CD4-positive, alpha-beta T cell treated with Interferon alpha-2 for 1 hour (primary cell): Measurements from ENCODE around the gene NCCRP1.

Experiments
- DNase-seq, 2 donors: peaks; one replicate each; pipeline ENCODE4 v3.0.0-alpha.2; 2020 to 2022

NCCRP1 gene

DNA sequence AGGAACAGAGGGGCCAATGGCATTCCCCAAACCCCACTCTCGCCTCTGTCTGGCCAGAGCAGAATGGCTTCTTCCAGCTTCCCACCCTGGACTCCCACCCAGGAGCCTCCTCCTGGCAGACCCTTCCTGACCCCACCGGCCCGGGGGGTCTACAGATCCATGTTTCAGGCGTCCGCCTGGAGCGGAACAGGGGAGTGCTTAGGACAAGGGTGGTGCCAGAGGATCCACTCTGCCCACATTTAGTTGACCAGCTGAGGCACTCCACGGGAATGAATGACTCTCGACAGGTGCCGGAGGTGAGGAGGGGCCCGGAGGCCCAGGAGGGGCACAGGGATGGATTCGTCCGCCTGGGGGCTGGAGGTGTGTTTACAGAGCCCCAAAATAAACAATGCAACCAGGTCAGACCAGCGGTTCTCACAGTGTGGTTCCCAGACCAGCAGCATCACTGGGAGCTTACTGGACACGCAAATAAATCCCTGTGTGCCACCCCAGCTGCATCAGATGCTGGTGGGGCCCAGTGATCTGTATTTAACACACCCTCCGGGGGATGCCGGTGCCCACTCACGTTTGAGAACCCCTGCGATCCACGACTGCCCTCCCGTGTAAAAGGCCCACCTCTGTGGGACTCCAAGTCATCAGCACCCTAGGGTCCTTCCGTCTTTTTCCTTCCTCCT lies 15.1 kb upstream of the NCCRP1 start:
- DNase-seq: no peak

DNA sequence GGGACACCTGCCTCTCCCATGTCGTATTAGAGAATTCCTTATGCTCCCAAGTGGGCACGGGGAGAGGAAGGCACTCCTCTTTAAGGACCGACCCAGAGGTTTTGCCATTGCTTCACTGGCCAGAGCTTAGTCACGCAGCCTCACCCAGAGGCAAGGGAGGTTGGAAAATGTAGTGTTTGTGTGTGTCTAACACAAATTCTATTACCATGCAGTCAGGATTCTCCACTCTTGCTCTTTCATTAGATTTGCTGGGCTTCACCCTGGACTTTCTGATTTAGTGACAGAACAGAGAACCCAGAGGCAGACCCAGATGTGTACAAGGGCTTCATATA lies 14.6 kb upstream of the NCCRP1 start:
- no peak for DNase-seq

DNA sequence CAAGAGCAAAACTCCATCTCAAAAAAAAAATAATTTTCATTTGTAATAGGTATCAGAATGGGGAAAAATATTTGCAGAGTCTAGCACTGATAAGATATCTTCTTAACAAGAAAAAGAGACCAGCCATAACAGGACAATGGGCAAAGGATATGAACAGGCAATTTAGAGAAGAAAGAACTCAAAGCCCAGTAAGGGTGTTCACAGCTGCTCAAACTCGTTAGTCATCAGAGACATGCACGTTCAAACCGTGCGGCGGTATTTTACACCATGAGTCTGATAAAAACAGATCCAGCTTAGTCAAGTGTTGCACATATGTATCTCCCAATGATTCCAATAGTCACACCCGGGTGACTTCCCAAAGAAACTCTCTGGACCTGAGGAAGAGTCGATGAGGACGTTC lies 13.7 kb upstream of the NCCRP1 start:
- DNase-seq: no peak

DNA sequence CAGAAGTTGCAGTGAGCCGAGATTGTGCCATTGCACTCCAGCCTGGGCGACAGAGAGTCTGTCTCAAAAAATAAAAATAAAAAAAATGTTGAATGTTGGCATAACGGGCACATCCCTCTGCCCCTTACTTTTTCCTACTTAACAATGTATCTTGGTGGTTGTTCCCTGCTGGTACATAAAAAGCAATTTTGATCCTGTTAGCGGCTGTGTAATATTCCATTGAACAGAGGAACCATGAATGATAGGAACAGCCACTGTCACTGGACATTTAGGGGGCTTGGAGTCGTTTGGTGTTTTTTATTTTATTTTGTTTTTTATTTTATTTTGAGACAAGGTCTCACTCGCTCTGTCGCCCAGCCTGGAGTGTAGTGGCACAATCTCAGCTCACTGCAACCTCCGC lies 10.4 kb upstream of the NCCRP1 start:
- no peak for DNase-seq

DNA sequence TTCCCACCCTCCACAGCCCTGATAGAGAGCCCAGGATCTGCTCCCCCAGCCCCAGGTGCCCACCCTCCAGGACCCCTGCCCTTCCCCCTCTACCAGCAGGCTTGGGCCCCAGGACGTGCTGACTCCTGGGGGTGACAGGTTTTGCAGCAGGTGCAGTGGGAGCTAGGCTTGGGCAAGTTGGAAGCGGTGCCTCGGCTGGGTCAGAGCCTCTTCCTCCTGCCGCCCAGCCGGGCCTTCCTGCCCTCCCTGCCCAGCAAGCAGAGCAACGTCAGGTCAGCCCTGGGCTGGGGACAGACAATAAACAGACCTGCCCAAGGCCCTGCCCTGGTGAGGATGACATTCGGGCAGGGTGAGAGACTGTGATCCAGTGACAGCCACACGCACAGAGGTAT lies 9.2 kb upstream of the NCCRP1 start:
- no peak for DNase-seq

DNA sequence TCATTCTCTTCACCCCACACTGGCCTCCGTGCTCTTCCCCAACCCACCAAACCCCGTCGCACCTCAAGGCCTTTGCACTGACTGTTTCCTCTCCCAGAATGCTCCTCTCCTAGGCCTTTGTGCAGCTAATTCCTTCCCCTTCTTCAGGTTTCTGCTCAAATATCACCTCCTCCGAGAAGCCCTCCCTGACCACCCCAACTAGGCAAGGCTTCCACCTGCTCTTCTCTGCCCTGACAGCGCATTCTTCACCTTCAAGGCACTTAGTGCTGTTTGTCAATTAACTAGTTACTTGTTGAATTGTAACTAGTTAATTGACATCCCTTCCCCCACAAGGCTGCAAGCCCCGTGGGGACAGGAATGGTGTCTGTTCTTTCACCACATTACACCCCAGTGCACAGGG lies 7.8 kb upstream of the NCCRP1 start:
- DNase-seq: no peak

DNA sequence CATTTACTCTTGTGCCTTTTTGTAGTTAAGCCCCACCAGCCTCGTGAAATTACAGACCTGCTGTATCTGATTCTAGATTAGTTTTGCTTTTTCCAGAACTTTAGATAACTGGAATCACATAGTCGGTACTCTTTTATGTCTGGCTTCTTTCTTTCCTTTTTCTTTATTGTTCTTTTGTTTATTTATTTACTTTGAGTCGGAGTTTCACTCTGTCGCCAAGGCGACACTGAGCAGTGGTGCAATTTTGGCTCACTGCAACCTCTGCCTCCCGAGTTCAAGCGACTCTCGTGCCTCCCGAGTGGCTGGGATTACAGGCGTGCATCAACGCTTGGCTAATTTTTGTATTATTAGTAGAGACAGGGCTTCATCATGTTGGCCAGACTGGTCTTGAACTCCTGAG lies 6.0 kb upstream of the NCCRP1 start:
- no peak for DNase-seq

DNA sequence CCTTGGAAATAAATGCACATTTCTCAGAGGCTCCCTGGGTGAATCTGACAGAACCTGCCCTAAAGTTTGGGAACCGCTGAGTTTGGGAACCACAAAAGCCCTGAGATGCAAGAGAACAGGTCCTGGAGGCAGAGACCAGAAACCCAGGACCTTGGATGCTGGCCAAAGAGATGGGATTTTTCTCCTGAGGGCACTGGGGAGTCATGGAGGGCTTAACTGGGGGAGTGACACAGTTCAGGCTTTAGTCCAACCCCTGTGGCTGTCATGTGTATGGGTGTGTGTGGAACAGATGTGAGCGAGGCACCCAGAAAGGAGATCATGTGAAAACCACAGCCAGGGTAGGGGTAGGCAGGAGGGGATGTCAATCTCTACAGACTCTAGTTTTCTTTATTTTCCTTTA lies 3.9 kb upstream of the NCCRP1 start:
- DNase-seq: no peak

DNA sequence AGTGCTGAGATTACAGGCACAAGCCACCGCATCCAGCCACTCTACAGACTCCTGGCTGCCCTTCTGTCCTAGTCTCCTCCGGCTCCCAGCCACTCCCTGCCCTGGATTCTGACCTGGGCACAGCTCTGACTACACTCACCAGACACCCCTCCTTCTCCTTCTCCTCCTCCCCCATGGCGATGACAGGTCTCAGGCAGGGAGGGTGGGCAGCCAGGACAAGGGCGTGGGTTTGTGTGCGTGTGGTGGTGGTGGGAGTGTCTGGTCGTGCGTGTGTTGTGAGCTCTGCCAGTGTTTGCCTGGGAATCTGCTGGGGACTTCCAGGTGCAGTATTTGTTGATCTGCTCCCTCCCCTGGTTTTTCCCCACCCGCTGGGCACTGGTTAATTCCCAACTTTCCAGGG lies 3.0 kb upstream of the NCCRP1 start:
- no peak for DNase-seq

DNA sequence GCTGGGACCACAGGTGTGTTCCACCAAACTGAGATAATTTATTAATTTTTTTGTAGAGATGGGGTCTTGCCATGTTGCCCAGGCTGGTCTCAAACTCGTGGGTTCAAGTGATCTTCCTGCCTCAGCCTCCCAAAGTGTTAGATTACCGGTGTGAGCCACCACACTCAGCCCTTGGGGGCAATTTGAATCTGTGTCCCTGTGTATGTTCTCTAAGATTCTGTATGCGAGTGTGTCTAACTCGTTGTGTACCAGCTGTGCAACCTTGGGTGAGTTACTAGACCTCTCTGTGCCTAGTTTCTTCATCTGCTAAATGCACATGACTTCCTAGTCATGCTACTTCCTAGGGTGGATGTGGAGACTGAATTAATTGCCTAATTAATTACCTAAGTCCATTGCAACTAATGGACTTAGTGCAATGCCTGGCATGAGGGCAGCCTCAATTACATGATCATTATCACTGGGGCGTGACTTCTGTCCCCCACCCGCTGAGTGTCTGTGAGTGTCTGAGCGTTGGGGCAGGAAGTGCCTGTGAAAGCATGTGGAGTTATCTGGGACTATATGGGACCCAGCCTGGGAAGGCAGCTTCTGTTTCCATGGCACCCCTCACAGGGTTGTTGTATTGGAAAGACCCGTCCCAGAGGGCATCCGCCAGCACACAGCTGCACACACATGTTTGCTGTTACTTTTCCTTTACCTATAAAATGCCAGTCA lies 1.8 kb upstream of the NCCRP1 start:
- no peak for DNase-seq

DNA sequence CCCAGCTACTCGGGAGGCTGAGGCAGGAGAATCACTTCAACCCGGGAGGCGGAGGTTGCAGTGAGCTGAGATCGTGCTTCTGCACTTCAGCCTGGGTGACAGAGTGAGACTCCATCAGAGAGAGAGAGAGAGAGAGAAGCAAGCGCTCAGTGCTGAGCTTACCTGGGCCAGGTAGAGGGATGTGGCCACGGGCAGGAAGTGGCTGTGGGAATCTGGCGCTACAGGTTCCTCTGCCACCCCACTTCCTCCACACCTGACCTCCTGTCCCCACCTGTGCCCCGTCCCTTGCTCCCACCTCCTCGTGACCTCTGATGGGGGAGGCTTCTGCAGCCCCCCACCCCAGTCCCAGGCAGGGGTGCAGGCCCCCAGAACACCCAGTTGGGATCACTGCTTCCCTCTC lies 1.0 kb upstream of the NCCRP1 start:
- DNase-seq: peak in 1 of 2 donors; percentile 14

DNA sequence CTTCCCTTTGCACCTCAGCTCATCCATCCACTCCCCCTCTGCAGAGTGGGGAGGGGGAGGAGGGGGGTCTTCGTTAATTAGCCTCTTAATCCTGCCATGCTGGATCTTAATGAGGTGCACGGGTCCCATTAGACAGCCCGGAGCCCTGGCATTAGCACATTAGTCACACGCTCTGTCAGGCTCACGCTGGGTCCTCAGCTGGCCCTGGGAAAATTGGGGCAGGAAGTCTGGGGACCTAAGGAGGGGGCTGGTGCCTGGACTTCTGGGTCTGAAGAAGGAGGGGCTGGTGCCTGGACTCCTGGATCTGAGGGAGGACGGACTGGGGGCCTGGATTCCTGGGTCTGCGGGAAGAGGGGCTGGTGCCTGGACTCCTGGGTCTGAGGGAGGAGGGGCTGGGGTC lies 444 bp upstream of the NCCRP1 start:
- DNase-seq: no peak

DNA sequence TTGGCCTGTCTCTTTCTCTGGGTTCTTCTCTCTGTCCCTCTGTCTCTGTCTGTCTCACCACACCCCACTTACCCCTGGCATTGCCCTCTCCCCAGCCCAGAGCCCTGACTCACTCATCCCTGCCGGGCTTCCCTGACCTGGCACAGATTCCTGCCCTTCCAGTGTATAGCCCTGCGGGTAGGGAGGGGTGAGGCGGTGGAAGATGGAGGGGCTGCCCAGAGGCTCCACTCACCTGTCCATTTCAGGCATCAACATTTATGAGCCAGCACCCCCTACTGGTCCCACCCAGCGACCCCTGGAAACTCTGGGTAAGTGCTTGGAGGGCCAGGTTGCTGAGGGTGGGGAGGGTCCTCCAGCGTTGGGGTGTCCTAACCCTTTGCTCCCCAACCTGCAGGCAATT lies 1.0 kb downstream of the NCCRP1 start:
- DNase-seq: no peak

DNA sequence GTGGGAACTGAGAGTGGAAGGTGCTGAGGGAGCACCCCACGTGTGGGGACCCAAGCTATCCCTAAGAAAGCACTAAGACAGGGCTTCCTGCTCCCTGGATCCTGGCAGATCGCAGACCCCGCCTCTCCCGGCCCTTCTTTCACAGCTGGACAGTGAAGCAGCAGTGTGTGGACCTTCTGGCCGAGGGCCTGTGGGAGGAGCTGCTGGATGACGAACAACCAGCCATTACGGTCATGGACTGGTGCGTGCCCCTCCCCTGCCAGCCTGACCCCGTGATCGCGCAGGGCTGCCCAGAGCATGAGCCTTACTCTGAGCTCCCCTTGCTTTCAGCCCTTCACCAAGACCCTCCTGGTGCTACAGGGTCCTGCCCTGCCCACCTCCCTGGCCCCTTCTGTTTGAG lies 2.3 kb downstream of the NCCRP1 start:
- no peak for DNase-seq

DNA sequence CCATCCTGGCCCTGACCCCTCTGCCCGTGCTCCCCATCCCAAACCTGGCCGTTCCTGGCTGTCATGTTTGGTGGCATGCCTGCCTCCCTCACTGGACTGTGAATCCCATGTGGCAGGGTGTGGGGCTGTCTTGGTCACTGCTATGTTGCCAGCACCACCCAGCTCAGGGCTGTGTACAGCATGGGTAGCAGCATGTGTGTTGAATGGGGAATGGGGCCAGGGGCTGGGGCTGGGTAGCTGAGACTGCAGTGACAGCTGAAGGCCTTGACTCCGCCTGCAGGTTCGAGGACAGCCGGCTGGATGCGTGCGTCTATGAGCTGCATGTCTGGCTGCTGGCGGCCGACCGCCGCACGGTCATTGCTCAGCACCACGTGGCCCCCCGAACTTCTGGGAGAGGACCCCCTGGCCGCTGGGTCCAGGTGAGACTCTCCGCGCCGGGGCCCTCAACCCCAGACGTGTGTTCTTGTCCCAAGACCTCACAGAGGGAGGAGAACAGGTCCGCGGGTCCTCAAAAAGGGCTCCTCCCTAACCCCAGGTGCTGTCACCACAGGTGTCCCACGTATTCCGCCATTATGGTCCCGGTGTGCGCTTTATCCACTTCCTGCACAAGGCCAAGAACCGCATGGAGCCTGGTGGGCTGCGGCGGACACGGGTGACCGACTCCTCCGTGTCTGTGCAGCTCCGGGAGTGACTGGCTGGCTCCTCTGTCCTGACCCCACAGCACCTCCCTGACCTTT lies 3.5 kb downstream of the NCCRP1 start:
- DNase-seq: no peak

DNA sequence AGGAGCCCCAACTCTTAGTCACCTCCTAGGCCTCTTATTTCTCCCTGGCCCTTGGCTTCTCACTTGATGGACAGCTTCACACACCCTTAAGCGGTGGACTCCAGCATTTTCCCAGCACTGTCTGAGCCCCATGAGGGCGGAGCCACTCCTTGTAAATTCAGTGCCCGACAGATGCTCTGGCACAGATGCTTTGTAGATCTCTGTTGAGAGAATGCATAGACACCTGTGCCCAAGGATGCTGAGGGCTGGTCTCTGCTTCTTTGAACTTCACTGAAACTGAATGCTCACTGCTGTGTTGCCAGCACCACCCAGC lies 4.0 kb downstream of the NCCRP1 start:
- no peak for DNase-seq

DNA sequence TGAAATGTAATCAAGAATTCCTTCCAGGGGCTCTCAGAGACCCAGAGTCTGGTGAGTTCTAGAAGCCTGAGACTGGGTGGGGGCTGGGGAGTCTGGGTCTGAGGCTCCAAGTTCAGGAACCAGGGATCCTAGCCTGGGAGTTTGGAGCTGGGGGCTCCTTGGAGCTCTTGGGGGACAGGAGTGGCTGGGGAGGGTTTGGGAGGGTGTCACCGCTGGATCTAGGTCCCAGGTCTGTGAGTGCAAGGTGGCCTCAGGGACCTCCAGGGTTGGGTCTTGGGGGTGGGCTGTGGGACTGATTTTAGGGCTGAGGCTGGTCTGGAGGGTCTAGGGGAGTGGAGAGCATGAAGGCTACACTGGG lies 6.2 kb downstream of the NCCRP1 start:
- DNase-seq: no peak

DNA sequence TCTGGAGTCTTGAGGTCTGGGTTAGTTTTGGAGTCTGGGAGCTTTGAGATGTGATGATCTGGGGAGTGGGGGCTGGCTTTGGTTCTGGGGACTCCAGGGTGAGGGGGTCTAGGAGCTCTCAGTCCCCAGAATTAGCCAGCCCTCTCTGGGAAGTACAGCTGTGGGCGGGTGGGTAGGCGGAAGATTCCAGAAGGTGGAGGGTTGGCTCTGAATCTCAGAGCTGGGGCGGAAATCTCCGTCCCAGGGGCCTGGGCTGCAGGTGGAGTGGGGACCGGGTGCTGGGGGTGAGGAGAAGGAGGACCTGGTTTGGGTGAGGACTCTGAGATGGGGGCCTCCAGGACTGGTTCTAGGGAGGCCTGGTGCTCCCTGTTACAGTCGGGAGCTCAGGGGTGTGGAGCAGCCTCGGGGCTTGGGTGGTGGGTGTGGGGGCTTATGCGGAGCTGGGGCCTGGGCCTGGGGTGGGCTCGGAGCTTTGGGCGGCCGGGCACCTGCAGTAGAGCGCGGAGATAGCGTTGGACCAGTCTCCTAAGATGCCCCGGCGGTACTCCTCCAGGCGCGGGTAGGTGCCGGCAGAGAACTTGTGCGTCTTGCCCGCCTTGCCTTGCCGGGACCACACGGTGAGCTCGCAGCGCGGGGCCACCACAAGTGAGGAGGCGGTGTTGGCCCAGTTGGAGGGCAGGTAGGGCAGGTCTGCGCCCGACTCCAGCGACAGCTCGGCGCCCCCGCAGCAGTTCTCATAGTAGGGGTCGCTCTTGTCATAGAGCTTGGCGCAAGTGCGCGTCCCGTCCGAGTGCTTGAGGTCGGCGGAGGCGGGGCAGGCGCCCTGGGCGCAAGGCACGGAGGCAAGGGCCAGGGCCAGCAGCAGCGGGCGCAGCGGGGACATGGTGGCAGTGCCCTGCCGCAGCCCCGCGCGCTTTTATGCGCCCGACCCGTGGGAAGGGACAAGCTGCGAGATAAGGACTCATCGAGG lies 6.9 kb downstream of the NCCRP1 start, which contains the start of gene SYCN:
TSS of gene SYCN (minus strand) at position 892 of the 970 bp plus-strand sequence. CDS start at position 883, 9 bp downstream.
- no peak for DNase-seq

DNA sequence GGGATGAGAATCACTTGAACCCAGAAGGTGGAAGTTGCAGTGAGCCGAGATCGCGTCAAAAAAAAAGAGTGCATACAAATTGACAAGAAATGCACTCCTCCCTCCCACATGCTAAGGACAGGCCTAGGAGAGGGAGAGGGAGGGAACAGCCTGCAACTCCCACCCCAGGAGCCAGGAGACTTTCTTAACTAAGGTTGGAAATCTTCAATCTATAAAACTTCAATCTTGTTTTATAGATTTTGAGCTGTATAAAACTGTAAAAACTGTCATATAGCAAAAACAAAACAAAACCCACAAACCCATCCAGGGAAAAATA lies 8.6 kb downstream of the NCCRP1 start:
- no peak for DNase-seq

DNA sequence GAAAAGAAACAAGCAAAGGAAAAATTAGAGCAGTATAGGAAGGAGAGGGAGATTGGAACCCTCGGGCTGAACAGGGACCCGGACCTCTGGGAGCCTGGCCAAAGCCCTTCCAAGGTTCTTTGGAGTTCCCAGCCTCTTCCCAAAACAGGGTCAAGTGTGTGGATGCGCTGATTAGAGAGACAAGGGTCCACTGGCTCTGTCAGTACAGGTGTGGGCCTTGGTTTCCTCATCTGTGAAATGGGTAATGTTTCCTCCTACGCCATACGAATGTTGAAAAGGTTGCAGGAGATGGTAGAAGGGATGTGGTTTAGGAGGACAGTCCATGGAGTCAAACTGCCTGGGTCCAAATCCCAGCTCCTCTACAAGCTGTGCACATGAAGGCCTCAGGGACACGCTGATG lies 9.4 kb downstream of the NCCRP1 start:
- no peak for DNase-seq

DNA sequence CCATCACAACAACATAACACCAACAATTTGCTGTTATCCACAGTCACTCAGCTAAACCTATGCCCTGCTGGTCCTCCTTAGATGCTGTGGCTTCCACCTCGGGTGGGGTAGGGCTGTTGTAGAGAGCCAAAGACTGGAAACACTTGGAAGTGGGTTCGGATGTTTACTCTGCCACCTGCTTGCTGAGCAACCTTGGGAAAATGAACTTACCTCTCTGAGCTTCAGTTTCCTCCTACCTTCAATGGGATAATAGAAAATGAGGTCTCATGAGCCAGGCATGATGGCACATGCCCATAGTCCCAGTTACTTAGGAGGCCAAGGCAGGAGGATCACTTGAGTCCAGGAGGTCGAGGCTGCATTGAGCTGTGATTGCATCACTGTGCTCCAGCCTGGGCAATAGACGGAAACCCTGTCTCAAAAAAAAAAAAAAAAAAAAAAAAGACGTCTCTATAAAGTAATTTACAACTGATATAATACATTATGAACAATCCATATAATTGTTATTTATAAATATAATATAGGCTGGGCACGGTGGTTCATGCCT lies 10.6 kb downstream of the NCCRP1 start:
- DNase-seq: no peak

DNA sequence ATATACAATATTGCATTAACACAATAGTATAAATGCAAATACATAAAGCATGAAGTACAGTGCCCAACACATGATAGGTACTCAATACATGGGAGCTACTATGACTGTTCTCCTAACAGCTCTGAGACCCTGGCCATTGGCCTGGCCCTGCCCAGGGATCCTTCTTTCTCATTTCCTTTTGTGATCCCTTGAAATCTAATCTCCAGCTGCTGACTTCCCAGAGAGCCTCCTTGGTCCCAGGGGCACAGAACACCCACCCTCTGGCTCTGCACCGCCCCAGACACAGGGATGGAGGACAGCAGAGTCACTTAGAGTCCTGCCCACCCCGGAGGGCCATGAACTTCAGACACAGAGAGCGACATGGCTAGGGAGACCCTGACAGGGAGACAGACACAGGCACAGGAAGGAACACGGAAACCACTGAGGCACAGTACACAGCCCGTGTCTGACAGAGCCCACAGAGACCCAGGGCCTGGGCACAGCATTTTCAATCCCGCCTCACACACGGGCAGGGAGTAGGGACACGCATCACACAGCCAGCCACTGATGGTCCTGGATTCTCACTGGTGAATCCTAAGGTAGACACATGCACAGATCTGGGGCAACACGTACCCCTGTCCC lies 11.5 kb downstream of the NCCRP1 start:
- no peak for DNase-seq

DNA sequence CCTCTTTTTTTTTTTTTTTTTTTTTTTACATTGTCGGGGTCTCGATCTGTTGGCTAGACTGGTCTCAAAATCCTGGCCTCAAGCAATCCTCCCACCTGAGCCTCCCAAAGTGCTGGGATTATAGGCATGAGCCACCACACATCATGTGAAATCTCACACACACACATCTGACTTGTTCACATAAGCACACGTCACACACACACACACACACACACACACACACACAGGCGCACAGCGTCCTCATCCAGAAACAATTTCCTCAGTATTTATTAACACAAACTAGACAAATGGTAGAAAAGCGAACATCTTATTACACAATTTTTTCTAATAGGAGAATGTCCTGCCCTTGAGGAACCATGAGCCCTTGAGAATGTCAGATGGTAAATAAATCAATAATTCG lies 12.4 kb downstream of the NCCRP1 start:
- no peak for DNase-seq
